K562 (cell line): ENCODE measurements around the gene TMF1. TPM values are rescaled to one million over a fixed set of nuclear protein-coding genes. Genes with fewer than 3 reads are reported as not detected.

Experiments
- ATAC-seq: fragments of 200-7000 bp; cut with Tn5 transposase; 3 replicates; pipeline ENCODE4 v1.9.1; 2020; ENCODE audit warnings: moderate library complexity
- BruUV-seq: library from RNA; stranded (reverse); fragments of 400-500 nt; replicated peaks from 2 replicates; lab custom pipeline; 2021; lab: Mats Ljungman, UMichigan
- CTCF ChIA-PET: fragments of 300-600 bp; formaldehyde crosslinking; extraction: SDS; loops from one replicate; lab custom pipeline; 2021; ENCODE audit warnings: low intra/inter-chr PET ratio; lab: Yijun Ruan, JAX
- POLR2A ChIA-PET: fragments of 300-600, 350-650 bp; sonication (Branson Sonifier 250); formaldehyde crosslinking; extraction: SDS; loops from one replicate; lab custom pipeline; 2021; ENCODE audit warnings: antibody characterized with exemption, inconsistent platforms; lab: Yijun Ruan, JAX
- DNase-seq, 4 experiments: peaks; one replicate each; pipeline versions ENCODE4 v3.0.0 to v3.0.0-alpha.2; 2011 to 2018; ENCODE audit warnings: low spot score in 3 of 4, mixed read lengths in 3 of 4; ENCODE audit errors: extremely low read depth in 1 of 4
- FAIRE-seq: peaks from 2 replicates; lab custom pipeline; 2011; peaks lifted over from hg19 to GRCh38; lab: Jason Lieb, UNC
- H2AFZ ChIP-seq: 2 replicates; pipeline ENCODE4 v1.6.0; 2011; ENCODE audit warnings: low read depth, low read length, control low read depth, inconsistent platforms
- H3K27ac ChIP-seq: fragments of 200-600 bp; 3 replicates; pipeline ENCODE4 v1.8.0; 2011; ENCODE audit warnings: low read depth, mild to moderate bottlenecking, control low read depth, inconsistent platforms, low read length, moderate library complexity, mixed read lengths; ENCODE audit errors: extremely low read depth
- H3K27me3 ChIP-seq, 2 experiments: fragments of 300-600 bp in 1 of 2; 2 replicates in 1 of 2; 3 replicates in 1 of 2; pipeline versions ENCODE4 v1.6.0 to v1.8.0; 2011; ENCODE audit warnings: inconsistent platforms in 2 of 2, low read length in 2 of 2, mild to moderate bottlenecking in 1 of 2, mixed read lengths in 1 of 2, moderate library complexity in 1 of 2; ENCODE audit not compliant: control insufficient read depth in 2 of 2, insufficient read depth in 2 of 2
- H3K36me3 ChIP-seq: fragments of 300-600 bp; 3 replicates; pipeline ENCODE4 v1.8.0; 2011; ENCODE audit warnings: mild to moderate bottlenecking, low read length, inconsistent platforms; ENCODE audit not compliant: control insufficient read depth, insufficient read depth
- H3K4me1 ChIP-seq, 2 experiments: fragments of 200-600 bp in 1 of 2; replicated peaks in 1 of 2; 2 replicates in 1 of 2; 3 replicates in 1 of 2; pipeline versions ENCODE4 v1.5.1 to v1.8.0; 2011; ENCODE audit warnings: inconsistent platforms in 2 of 2, low read length in 2 of 2, mild to moderate bottlenecking in 1 of 2, mixed read lengths in 1 of 2, moderate library complexity in 1 of 2; ENCODE audit not compliant: control insufficient read depth in 2 of 2, insufficient read depth in 2 of 2
- H3K4me2 ChIP-seq: 2 replicates; pipeline ENCODE4 v1.6.1; 2011; ENCODE audit warnings: low read length, control low read depth, inconsistent platforms, mixed read lengths; ENCODE audit not compliant: insufficient read depth
- H3K4me3 ChIP-seq: fragments of 200-600 bp; sonication (generic), shearing (Covaris generic); 2 replicates; pipeline ENCODE4 v1.5.1; 2016; ENCODE audit warnings: control low read depth, inconsistent platforms
- H3K79me2 ChIP-seq: fragments of 200-600 bp; 3 replicates; pipeline ENCODE4 v1.8.0; 2011; ENCODE audit warnings: low read length, inconsistent platforms; ENCODE audit not compliant: control insufficient read depth, insufficient read depth
- H3K9ac ChIP-seq, 2 experiments: 2 replicates each; pipeline versions ENCODE4 v1.6.0 to v1.6.1; 2011; ENCODE audit warnings: low read depth in 2 of 2, low read length in 2 of 2, control low read depth in 1 of 2, inconsistent platforms in 1 of 2, mild to moderate bottlenecking in 1 of 2, mixed read lengths in 1 of 2; ENCODE audit not compliant: insufficient read depth in 1 of 2
- H3K9me1 ChIP-seq: one replicate; pipeline ENCODE4 v1.6.0; 2011; ENCODE audit warnings: inconsistent platforms, mild to moderate bottlenecking, low read length, moderate library complexity; ENCODE audit not compliant: control insufficient read depth, insufficient read depth
- H3K9me3 ChIP-seq: replicated peaks from 2 replicates; pipeline ENCODE4 v1.5.1; 2011; ENCODE audit warnings: low read depth, low read length, inconsistent platforms; ENCODE audit not compliant: control insufficient read depth, insufficient read depth
- H4K20me1 ChIP-seq: replicated peaks from 2 replicates; pipeline ENCODE4 v1.6.1; 2011; ENCODE audit warnings: low read length, inconsistent platforms, mixed read lengths; ENCODE audit not compliant: control insufficient read depth, insufficient read depth
- HCFC1 ChIP-seq: IDR thresholded peaks from 2 replicates; pipeline ENCODE4 v1.6.1; 2012; ENCODE audit warnings: low read depth, low read length, improper control_type of control experiment
- HDGF ChIP-seq: fragments of 450-650 bp; IDR thresholded peaks from 2 replicates; pipeline ENCODE4 v1.6.1; 2016
- MCM3 ChIP-seq: fragments of 450-650 bp; IDR thresholded peaks from 2 replicates; pipeline ENCODE4 v1.6.1; 2016
- POLR2AphosphoS2 ChIP-seq: IDR thresholded peaks from 2 replicates; pipeline ENCODE4 v1.6.1; 2012; ENCODE audit warnings: low read length, improper control_type of control experiment
- SP1 ChIP-seq: sonication (generic); formaldehyde crosslinking; IDR thresholded peaks from 2 replicates; pipeline ENCODE4 v1.8.1; 2022; ENCODE audit warnings: mild to moderate bottlenecking, missing genetic modification reagents
- SRSF7 ChIP-seq: fragments of 200-400 bp; formaldehyde crosslinking; optimal IDR thresholded peaks from 2 replicates; pipeline ENCODE3; 2017; ENCODE audit warnings: mild to moderate bottlenecking, low read depth, low read length
- SUPT5H ChIP-seq: fragments of 450-650 bp; IDR thresholded peaks from 2 replicates; pipeline ENCODE4 v1.6.1; 2016
- WGBS: fragments of 100-300 bp; shearing (Covaris generic); methylation state at CpG from one replicate; pipeline ENCODE4 v1.1.6; 2016; ENCODE audit warnings: low coverage, mixed read lengths; ENCODE audit not compliant: insufficient coverage; ENCODE audit errors: missing lambda C conversion rate; 5-methylcytosine and 5-hydroxymethylcytosine counted together
- in situ Hi-C: fragments of 300-500 bp; cut with MboI; formaldehyde crosslinking; loops from 4 replicates; pipeline ENCODE4 v1.15.0; 2018; ENCODE audit warnings: inconsistent platforms, mixed read lengths
- intact Hi-C: fragments of 100-400 bp; cut with micrococcal nuclease; formaldehyde crosslinking; loops from 2 replicates; pipeline ENCODE4 v1.14.2; 2022
- polyA plus RNA-seq, 8 experiments: library from polyadenylated mRNA; depleted of rRNA in 4 of 8; stranded (reverse) in 5 of 8; unstranded in 3 of 8; fragments of >200 nt; fragmentation: Nextera tagmentation in 2 of 8; fragmentation: Illumina TruSeq in 1 of 8; extraction: Ambion mirVana in 2 of 8; extraction: Trizol in 1 of 8; gene quantifications; 2 replicates each; pipeline versions ENCODE4 v1.2.1 to v1.2.3, GENCODE V29; 2011 to 2014; ENCODE audit warnings: inconsistent platforms in 1 of 8, missing spikeins in 1 of 8
- total RNA-seq, 7 experiments: library from RNA; depleted of rRNA in 6 of 7; stranded (reverse); fragments of >200 nt in 6 of 7; fragmentation: Illumina TruSeq in 2 of 7; extraction: Trizol in 2 of 7; gene quantifications; 2 replicates each; pipeline versions ENCODE4 v1.2.1 to v1.2.3, GENCODE V29; 2011 to 2021; ENCODE audit warnings: low replicate concordance in 1 of 7
- TF ChIP-seq, protein P1 (sequence below): fragments of 200-800 bp; sonication (Bioruptor generic); IDR thresholded peaks from 2 replicates; pipeline ENCODE4 v1.6.1; 2017; ENCODE audit warnings: missing genetic modification characterization, missing compliant biosample characterization

The TMF1 gene
- total and polyA plus RNA-seq, 9 of the 15 experiments (the other 6 are each of a cell fraction or from before 2014, with no cell fraction given) = 3.1 to 13.9 (median 10.3) TPM

DNA sequence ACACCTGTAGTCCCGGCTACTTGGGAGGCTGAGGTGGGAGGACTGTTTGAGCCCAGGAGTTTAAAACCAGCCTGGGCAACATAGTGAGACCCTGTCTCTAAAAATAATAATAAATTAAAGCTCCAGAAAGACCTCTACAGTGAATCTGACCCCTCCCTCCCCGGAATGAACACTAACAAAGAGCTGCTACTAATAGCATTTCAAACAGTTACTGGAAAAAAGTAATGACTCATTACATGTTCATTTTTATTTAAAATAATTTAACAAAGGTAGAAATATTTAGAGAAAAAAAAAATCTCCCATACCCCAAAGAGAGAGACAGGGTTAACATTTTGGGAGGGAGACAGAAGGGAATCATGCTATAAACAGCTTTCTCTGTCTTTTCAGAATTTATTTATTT, 30.2 kb upstream of the TMF1 start:
- ChIA-PET POLR2A (interaction anchor here (0.7 kb wide), 1 partner anchor 44 kb away, joined by 3 read pairs; no protein-coding TSS in a partner anchor), CTCF (no interaction called here)
- no peak for ATAC-seq
- BruUV-seq = no TSS peak
- WGBS = 42% methylated on average over 1 of the region's 2 CpGs
- no peak for FAIRE-seq
- H3K79me2 ChIP-seq = peaks cover 42% of the 10 kb centered on the region
- H2AFZ ChIP-seq = no peak overlapping the region
- H3K36me3 ChIP-seq = no peaks in the 10 kb centered on the region
- no peak for DNase-seq
- H3K27me3 ChIP-seq = no peaks in the 10 kb centered on the region
- H3K9ac ChIP-seq = no peak overlapping the region
- no peaks in the 10 kb centered on the region for H4K20me1 ChIP-seq
- no peaks in the 10 kb centered on the region for H3K9me3 ChIP-seq
- intact Hi-C loops = no loop called here
- no peak for TF ChIP-seq SP1 (CRISPR knock-in tag)
- no peak for TF ChIP-seq HDGF
- no peak for TF ChIP-seq SUPT5H
- TF ChIP-seq, protein P1, sequence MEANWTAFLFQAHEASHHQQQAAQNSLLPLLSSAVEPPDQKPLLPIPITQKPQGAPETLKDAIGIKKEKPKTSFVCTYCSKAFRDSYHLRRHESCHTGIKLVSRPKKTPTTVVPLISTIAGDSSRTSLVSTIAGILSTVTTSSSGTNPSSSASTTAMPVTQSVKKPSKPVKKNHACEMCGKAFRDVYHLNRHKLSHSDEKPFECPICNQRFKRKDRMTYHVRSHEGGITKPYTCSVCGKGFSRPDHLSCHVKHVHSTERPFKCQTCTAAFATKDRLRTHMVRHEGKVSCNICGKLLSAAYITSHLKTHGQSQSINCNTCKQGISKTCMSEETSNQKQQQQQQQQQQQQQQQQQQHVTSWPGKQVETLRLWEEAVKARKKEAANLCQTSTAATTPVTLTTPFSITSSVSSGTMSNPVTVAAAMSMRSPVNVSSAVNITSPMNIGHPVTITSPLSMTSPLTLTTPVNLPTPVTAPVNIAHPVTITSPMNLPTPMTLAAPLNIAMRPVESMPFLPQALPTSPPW (CRISPR knock-in tag) = 0 out of 2 replicates have a peak, but pooled peaks have one; percentile 13
- TF ChIP-seq POLR2AphosphoS2 = no peak
- TF ChIP-seq SRSF7 = no peak
- no peak for TF ChIP-seq MCM3
- no peak for TF ChIP-seq HCFC1
- TF ChIP-seq, all 486 proteins: peak for 1
- Histone ChIP-seq H3K4me3 (no peak overlapping the region), H3K9me1 (no peaks in the 10 kb centered on the region), H3K4me2 (no peak overlapping the region), H3K27ac (no peak overlapping the region), H3K4me1 (peaks cover 9 to 36% of the 10 kb centered on the region in 2 experiments)
- in situ Hi-C loops = no loop called here
